Liver (tissue), 3 donors: ENCODE measurements around the gene MAP2K3.
"Not testable (repeated sequence)": the region's sequence is repeated elsewhere in the genome, so short reads cannot be mapped to it uniquely, and the experiment has no call there.

Source experiments
- ATF3 ChIP-seq: IDR thresholded peaks from 2 replicates; pipeline ENCODE4 v1.6.1; 2016; ENCODE audit warnings: antibody characterized with exemption
- CTCF ChIP-seq: fragments of 150-350 bp; IDR thresholded peaks from 2 replicates; pipeline ENCODE4 v1.5.1; 2017; ENCODE audit warnings: improper control_type of control experiment, low read depth, low read length; ENCODE audit not compliant: missing input control
- EGR1 ChIP-seq, 2 donors: IDR thresholded peaks; 2 replicates each; pipeline ENCODE4 v1.6.1; 2016 to 2018; ENCODE audit warnings: antibody characterized with exemption in 2 of 2, low read depth in 2 of 2
- FOXA1 ChIP-seq: IDR thresholded peaks from 2 replicates; pipeline ENCODE4 v1.6.1; 2016; ENCODE audit warnings: antibody characterized with exemption
- GABPA ChIP-seq, 2 donors: IDR thresholded peaks in 1 of 2; conservative IDR thresholded peaks in 1 of 2; 2 replicates each; pipeline ENCODE4 v1.6.1; 2016; ENCODE audit warnings: antibody characterized with exemption in 2 of 2, mild to moderate bottlenecking in 1 of 2, moderate library complexity in 1 of 2
- HNF4A ChIP-seq, 2 donors: conservative IDR thresholded peaks; 2 replicates each; pipeline ENCODE4 v1.6.1; 2016; ENCODE audit warnings: antibody characterized with exemption in 2 of 2, mild to moderate bottlenecking in 2 of 2
- JUND ChIP-seq, 2 donors: IDR thresholded peaks; 2 replicates each; pipeline ENCODE4 v1.6.1; 2016; ENCODE audit warnings: antibody characterized with exemption in 2 of 2
- MAX ChIP-seq: IDR thresholded peaks from 2 replicates; pipeline ENCODE4 v1.6.1; 2016; ENCODE audit warnings: antibody characterized with exemption
- REST ChIP-seq: IDR thresholded peaks from 2 replicates; pipeline ENCODE4 v1.6.1; 2016; ENCODE audit warnings: antibody characterized with exemption, mild to moderate bottlenecking
- SP1 ChIP-seq: IDR thresholded peaks from 2 replicates; pipeline ENCODE4 v1.6.1; 2018; ENCODE audit warnings: antibody characterized with exemption, mild to moderate bottlenecking
- TAF1 ChIP-seq: conservative IDR thresholded peaks from 2 replicates; pipeline ENCODE4 v1.6.1; 2016; ENCODE audit warnings: antibody characterized with exemption, mild to moderate bottlenecking
- YY1 ChIP-seq: IDR thresholded peaks from 2 replicates; pipeline ENCODE4 v1.6.1; 2016; ENCODE audit warnings: antibody characterized with exemption, mild to moderate bottlenecking
- donor health status: healthy.
- donor health status: healthy.

GRCh38 chr17:21306611-21307272 is 22.2 kb downstream of the MAP2K3 start:
- TF ChIP-seq CTCF; FOXA1; REST; JUND (IDR thresholded peaks at IDR 0.05); SP1; ATF3; EGR1 (IDR thresholded peaks at IDR 0.05; ENCODE audit: low read depth in 2 of 2); YY1; TAF1; MAX; GABPA (IDR thresholded peaks at IDR 0.05 in 1 of 2, conservative IDR thresholded peaks at IDR 0.05 in 1 of 2); HNF4A (conservative IDR thresholded peaks at IDR 0.05): not testable (repeated sequence)
